ENCODE results near the gene SERPINB12.

The SERPINB12 gene

DNA sequence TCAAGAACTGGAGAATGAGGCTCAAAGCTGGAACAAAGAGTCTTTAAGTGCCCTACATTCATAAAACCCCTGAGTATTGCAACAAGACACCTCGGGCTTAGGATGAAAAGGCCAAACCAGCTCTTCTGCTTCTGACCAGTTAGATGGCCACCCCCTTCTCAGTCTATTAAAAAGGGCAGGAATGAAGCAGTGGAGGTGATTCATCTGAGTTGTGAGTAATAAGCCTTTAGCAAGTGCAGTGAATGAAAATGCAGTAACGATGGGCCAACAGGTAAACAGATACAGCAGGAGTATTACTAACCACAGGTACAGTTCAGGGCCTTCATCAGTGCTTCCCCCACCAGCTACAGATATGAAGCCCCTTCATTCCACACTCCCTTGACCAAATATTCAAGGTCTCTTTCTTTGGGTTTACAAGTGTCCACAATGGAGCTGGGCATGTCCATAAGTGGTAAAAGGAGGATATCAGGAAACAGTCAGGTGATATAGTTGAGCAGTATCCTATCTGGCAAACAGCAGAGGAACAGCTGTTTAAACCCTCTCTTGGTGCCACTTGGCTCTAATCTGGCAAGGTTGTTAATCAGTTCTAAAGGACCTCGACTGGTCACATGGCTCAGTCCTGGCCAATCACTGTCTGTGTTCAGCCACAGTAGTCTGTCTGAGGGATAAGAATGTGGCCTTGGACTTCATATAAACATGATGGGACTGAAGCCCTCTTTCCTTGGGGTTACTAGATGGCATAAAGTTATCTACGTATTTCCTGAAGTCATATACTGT, 62.8 kb downstream of the SERPINB12 start:
- no peak for DNase-seq

GRCh38 chr18:63606526-63606925, 64.4 kb downstream of the SERPINB12 start:
- DNase-seq: no peak

- no peak for DNase-seq
Measured at GRCh38 chr18:63613420-63613819, 71.3 kb downstream of the SERPINB12 start.

DNA sequence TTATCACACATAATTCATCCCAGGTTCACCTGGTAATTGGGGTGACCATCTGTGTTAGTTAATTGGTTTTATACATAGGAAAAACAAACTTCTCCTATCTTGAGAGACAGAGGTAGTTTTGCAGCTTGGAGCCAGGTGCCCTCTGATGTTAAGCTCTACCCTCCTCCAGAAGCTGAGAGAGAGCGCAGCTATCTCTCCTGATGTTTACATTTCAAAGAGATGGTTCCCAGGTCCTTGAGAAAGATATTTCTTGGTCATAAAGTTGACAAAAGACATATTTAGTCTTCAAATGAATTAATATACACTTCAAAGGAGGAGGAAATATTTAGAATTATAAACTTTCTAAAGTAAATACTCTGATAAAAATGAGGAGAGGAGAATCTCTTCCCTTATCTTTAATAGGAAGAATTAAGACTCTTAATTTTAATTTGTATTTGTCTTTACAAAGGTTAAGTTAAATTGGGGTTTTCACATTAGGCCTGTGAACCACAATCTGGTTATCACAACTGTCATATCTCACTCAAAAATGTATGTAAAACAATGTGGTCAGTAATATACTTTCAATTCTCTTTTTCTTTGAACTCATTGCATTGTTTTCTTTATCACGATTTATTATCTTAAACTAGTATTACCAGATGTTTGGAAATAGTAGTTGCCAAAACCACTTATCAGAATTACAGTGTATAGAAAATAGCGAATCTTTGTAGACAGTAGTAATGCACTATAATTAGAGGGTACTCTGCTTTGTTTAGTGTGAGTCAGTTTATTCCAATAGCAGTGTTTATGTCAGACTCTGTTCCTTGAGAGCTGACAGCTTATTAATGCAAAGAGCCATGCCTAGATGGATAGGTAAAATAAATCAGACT, 75.1 kb downstream of the SERPINB12 start:
- no peak for DNase-seq

- DNase-seq: no peak
Measured at GRCh38 chr18:63617915-63618234, 75.7 kb downstream of the SERPINB12 start.

Measured in AML-193 (cell line).